GM19035 (cell line): ENCODE measurements around the gene PC.

Experiments
- ATAC-seq: cut with Tn5 transposase; IDR thresholded peaks from one replicate; pipeline ENCODE4 v1.9.1; 2021; ENCODE audit not compliant: unreplicated experiment

The PC gene

GRCh38 chr11:66912361-66912760 lies 45.8 kb downstream of the PC start:
- ATAC-seq, result no peak

DNA sequence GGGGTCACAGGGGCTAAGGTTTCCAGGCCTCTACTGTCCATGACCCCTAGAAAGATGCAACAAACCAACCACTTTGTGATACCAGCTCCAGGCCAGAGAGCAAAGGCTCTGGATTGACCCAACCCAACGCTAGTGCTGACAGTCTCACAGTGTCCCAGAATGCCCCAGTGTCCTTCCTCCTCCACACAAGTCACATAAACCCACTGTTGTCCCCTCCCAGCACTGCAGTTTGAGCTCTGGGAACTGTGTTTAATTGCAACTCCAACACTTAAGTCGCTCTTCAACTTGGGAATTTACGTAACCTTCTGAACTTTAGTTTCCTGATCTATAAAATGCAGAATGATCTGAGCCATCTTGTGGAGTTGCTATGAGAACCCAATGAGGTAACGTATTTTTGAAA lies 47.5 kb downstream of the PC start:
- ATAC-seq, result no peak

DNA sequence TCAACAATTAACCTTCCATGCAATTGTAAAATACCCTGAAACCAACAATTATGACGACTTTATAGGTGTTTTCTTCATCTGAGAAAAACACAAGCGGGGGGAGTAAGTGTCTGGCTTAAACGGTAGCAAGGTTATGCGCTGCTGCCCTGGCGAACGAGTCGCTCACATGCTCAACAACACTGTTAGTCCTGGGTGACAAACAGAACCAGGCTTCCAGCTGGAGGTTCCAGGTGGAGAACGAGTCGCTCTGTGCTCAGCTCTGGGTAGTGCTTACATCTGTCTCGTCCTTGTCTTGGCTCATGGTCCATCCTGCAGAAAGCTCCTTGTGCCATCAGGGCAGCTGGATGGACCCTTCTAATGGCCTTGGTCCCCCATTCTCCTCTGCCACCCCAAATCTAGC lies 48.2 kb downstream of the PC start:
- ATAC-seq, result no peak

DNA sequence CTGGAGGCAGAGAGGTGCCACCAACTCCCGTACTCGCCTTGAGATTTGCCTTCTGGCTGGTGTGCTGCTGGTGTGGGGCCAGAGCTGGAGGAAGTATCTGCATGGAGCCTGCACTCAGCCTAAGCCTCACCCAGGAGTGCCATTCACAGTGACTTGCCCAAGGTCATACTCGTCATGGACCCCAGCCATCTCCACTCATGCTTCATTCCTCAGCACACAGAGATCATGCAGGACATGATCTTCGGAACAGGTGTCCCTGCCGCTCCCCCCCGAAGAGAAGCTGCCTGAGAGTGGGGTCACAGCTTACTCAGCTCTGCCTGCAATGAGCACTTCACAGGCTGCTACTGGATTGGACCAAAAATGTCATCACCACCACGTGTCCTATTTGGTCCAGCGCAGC lies 49.0 kb downstream of the PC start:
- ATAC-seq, result no peak

GRCh38 chr11:66907751-66908630 lies 50.2 kb downstream of the PC start:
- ATAC-seq, result no peak

DNA sequence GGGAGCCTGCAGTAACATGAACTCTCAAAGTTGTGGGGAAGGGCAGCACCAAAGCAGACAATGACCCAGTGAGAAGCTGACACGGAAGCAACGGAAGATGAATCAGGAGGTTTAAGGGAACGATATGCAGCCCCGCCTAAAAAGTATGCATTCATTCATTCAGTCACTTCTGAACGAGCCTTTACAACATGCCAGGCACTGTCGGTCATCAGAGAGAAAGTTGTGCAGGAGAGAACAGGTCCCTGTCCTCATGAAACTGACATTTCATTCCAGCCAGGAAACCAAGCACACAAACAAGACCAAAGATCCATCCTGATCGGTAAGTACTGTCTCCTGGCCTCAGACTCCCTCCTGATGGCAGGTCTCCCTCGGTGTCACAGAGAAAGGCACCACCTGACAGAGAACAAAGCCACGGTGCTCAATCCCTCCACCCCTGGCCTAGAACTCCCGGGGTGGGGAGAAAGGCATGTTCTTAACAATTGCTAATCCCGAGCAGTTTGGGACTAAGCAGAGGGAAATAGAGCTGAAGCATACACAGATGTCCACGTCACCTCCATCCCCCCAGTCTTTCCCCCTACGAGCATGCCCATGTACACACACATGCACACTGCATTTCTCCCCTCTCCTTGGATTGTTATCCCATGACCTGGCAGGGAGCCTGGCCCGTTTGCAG lies 52.0 kb downstream of the PC start:
- no peak for ATAC-seq

- ATAC-seq, result no peak
These were observed 52.6 kb downstream of the PC start for GRCh38 chr11:66905631-66906030.

DNA sequence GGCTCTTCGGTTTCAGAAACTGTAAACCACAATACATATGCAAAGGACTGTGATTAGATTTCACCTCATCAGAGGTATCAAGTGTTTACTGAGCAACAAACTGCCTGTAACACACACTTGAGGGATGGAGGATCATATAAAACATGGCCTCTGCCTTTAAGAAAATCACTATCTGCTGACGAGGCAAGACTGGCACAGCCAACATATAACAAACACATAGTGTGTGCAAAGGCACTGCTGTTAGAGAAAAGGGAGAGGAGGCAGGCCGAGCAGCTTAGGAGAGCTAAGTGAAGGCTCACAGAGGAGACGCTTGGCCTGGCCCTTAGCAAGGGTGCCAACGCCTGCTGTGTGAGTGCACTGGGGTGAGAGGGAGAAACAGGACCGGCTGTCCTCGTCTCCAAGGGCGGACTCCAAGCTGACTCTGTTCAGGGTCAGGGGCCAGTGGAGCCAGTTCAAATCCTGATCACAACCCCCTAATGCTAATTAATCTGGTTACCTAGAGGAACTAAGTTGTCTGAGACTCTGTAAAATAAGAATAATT lies 53.1 kb downstream of the PC start:
- no peak for ATAC-seq

- ATAC-seq, result no peak
These were observed 53.6 kb downstream of the PC start for GRCh38 chr11:66904561-66904960.

- no peak for ATAC-seq
These were observed 54.1 kb downstream of the PC start for GRCh38 chr11:66904055-66904454.

DNA sequence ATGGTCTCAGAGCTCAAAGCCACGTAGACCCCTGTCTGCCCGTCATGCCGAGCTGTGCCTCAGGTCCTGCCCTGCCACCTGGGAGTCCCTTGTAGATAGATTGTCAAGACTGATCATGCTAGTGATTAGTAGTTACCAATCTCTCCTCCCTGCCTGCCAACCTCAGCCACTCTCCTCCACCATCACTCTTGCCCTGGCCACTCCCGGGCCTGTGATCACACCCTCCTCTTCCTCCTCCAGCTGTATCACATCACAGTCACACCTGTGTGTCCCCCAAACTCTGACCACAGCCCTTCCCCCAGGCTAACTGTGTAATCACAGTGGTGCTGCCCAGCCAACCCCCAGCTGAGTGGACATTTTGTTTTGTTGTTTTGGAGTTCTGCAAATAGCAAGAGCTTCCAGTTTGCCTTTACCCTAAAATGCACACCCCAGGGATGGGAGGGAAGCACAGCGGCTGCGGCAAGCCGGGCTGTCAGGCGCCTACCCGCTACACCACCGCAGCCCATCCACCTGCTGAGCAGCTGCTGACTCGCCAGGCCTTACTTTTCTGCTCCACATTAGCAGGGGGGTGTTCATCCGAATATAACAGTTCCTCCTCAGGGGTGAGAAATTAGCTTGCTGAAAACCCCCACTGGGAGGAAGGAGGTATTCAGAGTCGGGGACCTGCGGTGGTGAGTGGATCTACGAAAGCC lies 55.6 kb downstream of the PC start:
- no peak for ATAC-seq

DNA sequence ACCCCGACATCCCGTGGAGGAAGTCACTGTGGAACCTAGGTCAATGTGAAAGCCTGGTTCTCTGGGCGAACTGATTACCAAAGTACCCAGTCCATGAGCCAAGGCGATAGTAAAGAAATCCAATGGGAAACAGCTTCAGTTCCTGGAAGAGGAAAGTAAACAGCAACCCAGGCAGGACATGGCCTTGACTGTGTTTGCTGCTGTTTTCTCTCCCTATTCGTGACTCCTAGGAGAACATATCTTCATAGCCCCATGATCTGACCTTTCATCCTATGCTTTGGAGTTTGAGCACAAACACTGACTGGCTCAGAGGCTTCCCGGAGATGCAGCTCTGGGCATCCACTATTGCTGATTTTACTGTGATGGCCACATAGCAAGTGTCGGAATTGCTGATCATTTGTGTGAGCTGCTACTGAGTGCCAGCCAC lies 56.2 kb downstream of the PC start:
- no peak for ATAC-seq

GRCh38 chr11:66894141-66894540 lies 64.0 kb downstream of the PC start:
- no peak for ATAC-seq

DNA sequence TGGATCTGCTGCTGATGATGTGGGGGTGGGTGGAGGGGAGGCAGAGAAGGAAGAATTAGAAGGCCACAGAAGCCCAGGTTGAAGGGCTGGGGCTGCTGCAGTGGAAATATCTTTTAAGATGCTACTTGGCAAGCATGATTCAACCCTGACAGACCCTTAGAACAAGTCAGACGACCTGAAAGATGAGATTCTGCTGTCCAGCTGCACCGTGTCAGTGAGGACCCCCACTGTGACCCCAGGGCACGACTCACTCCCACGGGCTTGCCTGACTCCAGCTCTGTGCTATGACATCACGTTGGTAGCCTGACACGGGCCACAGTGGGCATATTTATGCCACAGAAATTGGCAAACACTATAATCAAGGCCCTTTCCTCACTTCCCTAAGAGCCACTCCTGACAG lies 65.3 kb downstream of the PC start:
- no peak for ATAC-seq

GRCh38 chr11:66891851-66892660 lies 66.1 kb downstream of the PC start:
- ATAC-seq, result peak; percentile 87

DNA sequence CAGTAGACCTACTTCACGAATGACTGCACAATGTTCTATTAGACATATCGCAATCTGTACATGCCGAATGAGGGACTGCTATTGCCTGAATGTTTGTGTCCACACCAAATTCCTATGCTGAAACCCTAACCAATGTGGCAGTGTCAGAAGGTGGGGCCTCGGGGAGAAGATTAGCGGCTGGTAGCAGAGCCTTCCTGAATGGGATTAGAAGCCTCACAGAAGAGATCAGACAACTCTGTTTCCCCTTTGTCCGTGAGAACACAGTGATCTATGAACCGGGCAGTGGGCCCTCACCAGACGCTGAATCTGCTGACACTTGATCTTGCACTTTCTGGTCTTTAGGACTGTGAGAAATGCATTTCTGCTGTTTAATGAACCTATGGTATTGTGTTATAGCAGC lies 68.2 kb downstream of the PC start:
- no peak for ATAC-seq

DNA sequence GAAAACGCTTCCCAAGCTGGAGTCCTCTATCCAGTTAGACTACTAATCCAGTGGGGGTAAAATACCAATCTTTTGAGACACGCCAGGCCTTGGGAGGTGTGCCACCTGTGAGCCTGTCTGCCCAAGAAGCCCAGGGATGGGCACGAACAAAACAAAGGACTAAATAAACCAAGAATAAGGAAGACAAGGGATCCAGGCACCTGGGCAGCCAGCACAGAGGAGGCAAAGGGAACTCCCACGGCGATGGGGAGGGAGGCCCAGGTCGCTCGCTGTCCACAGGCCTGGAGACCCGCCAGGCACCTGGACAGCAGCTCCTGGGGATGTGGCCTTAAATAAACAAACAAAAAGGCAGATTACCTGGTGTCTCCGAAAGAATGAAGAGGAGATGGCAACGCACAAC lies 69.9 kb downstream of the PC start:
- no peak for ATAC-seq

GRCh38 chr11:66887526-66887925 lies 70.7 kb downstream of the PC start:
- no peak for ATAC-seq

DNA sequence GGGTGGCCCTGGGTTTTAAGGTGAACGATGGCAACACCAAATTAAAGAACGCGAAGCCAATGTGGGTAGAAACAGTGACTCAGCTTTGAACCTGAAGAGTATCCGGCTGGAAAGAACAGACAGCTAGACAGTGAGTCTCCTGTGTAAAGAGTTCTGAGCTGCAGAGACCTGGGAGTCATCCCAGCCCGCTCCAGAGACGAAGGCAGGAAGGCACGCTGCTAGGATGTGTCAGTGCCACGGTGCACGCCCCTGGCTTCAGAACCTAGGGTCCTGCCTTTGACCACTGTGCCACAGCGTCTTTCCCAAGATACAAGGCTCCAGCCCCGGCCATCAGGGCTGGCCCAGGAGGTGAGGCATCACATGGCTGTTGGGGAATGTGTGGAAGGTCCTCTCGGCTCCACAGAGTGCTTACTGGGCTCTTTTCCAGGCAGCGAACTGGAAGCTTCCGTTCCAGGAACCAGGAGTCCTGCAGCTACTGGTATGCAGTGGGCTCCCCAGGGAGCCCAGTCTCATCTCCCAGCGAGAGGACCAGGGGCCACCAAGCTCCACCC lies 71.4 kb downstream of the PC start:
- ATAC-seq, result no peak

- ATAC-seq, result no peak
These were observed 72.2 kb downstream of the PC start for GRCh38 chr11:66885950-66886440.
